GM19023 (cell line): ENCODE results near the gene XNDC1N.

Experiments used
- ATAC-seq: cut with Tn5 transposase; IDR thresholded peaks from one replicate; pipeline ENCODE4 v1.9.1; 2021; ENCODE audit warnings: mild to moderate bottlenecking, moderate library complexity; ENCODE audit not compliant: unreplicated experiment

The XNDC1N gene, protein sequence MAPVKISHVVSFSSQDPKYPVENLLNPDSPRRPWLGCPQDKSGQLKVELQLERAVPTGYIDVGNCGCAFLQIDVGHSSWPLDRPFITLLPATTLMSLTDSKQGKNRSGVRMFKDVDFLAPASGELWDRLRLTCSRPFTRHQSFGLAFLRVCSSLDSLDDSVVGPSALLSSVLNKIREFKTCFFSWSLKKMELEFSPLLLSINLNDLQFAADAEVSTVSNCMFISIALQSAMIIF

DNA sequence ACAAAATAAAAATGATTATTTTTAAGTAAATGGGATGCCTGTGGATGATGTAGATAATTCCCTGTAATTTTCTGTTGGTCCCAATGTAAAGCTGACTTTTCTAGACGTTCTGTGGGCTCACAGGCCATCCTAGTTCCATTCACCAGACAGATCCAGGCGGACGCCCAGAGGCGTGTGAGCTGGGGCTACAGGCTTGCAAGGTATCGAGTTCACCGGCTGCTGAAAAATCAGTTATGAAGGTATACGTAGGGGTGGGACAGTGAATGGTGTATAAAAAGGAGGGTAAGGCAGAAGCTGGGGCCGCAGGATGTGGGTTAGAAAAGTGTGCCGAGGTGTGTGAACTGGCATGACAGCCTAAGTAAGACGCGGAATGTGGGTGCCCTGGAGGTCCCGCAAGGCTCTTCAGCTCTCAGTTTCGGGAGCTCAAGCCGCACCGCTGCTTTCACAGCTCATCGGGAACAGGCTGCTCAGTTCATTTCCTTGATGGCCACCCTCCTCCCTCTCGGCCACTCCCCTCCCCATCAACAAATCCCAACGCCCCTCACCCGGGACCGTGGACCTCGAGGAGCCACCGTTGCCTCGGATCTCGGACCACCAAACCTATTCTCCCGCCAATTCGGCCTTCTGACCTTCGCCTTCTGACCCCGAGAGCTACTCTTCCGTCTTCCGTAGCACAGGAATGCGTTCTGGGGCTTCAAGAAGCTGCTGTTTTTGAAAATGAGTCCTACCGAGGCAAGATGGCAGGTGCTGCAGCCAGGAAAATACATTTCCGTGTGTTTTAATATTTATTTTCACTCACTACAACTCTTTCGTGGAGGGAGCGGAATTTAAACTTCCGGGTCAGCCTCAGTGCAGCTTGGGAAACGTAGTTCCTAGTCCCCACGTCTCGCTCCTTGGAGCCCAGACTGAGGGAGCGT lies at the start of gene XNDC1N:
TSS of gene XNDC1N (minus strand) at position 775 of the 917 bp plus-strand sequence. CDS start 5,241 bp downstream, outside the sequence.
- ATAC-seq: peak; percentile 78

DNA sequence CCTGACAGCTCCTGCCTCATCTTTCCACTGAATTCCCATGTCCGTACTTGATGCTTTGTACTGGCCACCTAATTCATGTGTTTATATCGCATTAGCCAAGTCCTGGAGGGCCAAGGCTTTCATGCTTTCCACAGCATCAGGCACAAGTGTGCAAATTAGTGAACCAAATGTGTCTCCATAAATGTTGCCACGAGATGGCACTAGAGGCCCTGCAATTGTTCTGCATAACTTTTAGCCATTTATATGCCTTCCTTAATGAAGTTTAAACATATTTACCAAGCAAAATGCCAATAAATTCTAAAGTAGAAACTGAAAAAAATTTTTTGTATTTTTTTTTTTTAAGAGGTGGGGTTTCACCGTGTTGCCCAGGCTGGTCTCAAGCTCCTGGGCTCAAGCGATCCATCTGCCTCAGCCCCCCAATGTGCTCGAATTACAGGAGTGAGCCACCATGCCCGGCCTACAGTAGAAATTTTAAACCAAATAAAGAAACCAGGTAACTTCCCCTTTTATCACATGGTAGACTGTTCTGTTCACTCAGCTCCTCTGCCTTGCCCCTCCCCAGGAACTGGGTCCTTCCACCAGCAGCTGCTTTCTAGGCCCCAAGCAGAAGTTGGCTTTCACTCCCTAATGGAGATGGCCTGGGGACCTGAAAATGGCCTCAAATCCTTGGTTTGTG lies 49.5 kb upstream of the XNDC1N start:
- ATAC-seq: no peak

DNA sequence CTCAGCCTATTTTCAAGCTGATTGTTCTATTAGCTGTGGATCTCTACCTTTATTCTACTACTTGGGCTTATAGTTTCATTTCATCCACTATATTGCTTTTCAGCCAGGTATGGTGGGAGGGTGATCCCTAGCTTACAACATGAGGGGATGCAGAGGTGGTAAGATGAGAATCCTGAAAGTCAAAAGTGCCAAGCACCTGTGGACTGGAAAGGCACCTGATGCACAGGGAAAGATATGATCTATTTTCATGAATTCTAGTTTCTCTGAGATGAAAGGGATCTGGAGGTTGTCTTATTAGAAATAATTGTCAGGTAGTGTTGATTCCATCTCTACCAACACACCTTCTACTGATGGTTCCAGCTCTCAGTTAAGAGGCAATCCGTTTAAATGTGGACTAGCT lies 48.7 kb upstream of the XNDC1N start:
- ATAC-seq: no peak

DNA sequence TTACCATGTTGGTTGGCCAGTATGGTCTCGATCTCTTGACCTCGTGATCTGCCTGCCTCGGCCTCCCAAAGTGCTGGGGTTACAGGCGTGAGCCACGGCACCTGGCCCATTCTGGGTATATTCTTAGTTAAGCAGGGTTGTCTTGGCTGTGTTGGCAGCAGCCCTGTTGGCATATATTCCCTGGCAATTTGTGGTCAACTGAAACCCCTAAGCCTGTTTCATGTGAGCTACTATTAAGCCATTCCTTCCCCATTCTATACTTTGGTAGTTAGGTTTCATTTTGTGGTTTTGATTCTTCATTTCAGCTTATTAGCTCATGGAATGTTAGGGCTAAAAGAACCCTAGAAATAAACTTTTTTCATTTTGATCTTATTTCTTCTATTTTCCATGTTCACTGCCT lies 48.2 kb upstream of the XNDC1N start:
- ATAC-seq: no peak

DNA sequence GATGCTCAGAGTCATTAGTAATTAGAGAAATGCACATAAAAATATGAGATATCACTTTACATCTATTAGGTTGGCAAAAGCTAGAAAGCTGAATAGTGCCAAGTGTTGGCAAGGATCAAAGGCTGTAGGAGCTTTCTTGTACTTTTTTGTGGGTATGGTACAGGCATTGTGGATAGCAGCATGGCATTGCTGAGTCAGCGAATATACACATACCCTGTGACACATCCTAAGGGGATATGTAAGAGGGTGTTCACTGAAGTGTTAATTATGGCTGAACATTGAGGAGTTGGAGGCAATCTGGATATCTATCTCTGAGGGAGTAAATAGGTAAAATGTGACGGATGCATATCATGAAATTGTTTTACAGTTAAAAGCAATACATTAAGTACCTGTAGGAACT lies 43.3 kb upstream of the XNDC1N start:
- ATAC-seq: no peak

DNA sequence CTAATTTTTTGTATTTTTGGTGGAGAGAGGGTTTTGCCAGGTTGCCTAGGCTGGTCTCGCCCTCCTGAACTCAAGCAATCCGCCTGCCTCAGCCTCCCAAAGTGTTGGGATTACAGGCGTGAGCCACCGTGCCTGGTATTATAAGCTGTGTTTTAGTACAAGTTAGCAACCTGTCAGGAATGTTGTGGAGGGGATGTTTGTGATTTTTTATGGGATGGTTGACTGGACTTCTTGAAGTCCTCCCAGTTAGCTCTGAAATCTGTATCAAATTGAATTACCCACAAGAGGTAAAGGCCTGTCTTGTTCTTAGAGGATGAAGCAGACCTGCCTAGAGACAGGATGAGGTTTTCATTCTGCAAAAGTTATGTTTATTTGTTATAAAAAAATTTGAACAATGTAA lies 36.2 kb upstream of the XNDC1N start:
- ATAC-seq: no peak

DNA sequence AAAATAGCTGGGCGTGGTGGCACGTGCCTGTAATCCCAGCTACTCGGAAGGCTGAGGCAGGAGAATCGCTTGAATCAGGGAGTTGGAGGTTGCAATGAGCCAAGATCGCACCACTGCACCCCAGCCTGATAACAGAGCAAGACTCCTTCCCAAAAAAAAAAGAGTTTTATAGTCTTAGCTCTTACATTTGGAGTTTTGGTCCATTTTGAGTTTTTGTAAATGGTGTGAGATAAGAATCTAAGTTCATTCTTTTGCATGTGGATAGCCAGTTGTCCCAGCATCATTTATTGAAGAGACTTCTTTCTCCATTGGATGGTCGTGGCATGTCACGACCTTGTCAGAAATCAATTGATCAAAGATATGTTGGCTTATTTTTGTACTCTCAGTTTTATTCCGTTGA lies 35.1 kb upstream of the XNDC1N start:
- ATAC-seq: no peak

DNA sequence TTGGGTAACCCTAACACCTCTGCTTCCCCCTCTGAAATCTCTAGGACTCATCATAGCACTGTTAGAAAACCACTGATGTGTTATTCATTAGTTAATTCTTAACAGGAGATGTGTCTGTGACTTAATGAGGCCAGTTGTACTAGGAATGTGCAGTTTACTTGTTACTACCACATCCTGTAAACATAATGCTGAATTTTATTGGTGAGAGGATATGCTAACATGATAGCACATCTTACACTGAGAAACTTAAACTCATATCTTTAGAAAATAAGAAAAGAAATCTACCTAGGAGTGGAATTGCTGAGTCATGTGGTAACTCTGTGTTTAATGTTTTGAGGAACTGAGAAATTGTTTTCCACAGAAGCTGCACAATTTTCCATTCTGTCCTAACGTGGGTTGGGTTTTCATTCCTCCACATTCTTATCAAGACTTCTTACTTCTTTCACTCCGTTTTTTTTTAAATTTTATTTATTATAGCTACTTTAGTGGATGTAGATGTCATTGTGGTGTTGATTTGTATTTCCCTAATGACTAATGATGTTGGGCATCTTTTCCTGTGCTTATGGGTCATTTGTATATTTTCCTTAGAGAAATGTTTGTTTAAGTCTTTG lies 34.1 kb upstream of the XNDC1N start:
- no peak for ATAC-seq

DNA sequence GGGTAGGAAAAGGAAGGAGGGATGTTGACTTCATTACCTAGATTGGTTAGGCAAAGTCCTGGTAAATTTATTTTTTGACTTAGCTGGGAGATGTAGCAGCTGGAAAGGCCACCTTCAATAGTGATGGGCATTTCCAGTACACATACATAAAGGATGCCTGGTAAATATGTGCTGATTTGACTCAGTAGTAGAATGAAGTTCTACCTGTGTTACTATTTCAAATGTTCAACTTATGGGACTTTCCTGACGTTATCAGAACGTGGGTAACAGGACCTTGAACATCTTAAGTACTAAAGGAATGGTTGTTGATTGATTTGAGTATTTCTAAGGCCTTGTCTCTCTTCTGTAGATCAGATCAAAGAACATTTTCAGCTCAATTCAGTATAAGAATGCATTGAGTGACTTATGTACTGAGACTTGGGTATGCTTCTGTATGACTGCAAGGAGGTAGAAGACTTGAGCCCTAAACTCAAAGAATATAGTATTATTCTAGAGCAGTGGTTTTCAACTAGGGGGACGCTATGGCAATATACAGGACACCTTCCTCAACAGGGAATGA lies 27.6 kb upstream of the XNDC1N start:
- no peak for ATAC-seq

DNA sequence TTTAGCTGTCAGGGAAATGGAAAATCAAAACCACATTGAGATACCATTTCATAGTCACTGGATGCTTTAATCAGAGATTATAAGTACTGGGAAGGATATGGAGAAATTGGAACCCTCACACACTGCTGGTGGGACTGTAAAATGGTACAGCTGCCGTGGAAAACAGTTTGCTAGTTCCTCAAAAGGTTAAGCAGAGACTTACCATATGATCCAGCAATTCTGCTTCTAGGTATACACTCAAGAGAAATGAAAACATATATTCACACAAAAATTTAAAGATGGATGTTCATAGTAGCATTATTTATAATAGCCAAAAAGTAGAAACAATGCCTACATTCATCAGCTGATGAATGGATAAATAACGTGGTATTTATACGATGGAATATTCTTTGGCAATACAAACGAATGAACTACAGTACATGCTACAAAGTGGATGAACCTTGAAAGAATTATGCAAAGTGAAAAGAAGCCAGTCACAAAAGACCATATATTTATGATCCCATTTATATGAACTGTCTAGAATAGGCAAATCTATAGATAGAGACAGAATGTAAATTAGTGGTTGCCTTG lies 23.4 kb upstream of the XNDC1N start:
- ATAC-seq: no peak

DNA sequence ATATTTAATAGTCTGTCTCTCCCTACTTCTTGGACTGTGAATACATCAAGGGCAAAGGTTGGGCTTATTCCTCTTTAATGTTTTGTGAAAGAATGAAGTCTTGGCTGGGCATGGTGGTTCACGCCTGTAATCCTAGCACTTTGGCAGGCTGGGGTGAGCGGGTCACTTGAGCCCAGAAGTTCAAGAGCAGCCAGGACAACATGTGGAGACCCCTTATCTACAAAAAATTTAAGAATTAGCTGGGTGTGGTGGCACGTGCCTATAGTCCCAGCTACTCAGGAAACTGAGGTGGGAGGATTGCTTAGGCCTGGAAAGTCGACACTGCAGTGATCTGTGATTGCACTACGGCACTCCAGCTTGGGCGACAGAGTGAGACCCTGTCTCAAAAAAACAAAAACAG lies 20.6 kb upstream of the XNDC1N start:
- ATAC-seq: no peak

DNA sequence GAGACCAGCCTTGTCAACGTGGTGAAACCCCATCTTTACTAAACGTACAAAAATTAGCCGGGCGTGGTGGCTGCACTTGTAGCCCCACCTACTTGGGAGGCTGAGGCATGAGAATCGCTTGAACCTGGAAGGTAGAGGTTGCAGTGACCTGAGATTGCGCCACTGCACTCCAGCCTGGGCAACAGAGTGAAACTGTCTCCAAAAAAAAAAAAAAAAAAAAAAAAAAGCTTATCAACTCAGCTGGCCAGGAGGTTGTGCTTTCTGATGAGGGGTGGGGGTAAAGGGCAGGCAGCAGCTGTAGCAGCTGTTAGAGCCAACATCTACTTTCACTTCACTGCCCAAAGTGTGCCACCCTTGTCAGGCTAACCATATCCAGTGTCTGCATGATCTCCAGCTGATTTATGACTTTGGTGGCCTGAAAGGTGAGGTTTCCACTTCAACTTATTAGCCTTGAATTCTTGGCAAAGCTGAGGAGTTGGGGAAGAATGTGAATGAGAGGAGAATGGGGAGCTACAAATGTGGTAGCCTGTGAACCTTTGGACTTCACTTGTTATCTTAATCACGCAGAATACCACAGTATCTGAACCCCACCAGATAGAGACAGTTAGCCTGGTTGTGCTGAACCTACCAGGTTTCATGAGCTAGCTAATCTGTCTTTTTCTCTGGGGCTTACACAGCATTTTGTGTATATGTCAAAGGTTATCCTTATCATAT lies 20.1 kb upstream of the XNDC1N start:
- no peak for ATAC-seq

DNA sequence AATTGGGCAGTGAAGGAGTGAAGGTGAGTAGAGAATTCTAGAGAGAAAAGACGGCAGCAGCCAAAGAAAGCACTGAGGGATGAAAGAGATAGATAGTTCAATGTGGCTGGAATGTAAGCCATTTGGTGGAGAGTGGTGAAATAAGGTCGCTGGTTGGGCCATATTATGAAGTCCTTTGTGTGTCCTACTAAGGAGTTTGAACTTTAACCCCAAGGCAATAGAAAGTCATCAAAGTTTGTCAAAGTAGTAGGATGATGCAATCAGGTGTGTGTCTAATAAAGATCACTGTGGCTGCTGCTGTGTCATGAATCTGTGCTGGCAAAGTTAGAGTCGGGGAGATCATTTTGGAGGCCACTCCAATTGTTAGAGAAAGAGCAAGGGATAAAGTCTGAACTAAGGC lies 19.1 kb upstream of the XNDC1N start:
- ATAC-seq: no peak

DNA sequence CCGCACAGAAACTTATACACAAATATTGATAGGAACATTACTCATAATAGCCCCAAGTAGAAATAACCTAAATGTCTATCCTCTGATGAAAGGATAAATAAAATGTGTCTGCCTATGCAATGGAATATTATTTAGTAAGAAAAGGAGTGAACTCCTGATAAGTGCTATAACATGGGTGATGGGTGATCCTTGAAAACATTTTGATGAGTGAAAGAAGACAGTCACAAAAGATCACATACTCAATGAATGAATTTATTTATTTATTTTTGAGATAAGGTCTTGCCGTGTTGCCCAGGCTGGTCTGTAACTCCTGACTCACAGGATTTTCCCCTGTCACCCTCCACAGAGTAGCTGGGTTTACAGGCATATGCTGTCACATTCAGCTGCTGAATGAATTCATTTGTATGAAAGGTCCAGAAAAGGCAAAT lies 17.8 kb upstream of the XNDC1N start:
- no peak for ATAC-seq

DNA sequence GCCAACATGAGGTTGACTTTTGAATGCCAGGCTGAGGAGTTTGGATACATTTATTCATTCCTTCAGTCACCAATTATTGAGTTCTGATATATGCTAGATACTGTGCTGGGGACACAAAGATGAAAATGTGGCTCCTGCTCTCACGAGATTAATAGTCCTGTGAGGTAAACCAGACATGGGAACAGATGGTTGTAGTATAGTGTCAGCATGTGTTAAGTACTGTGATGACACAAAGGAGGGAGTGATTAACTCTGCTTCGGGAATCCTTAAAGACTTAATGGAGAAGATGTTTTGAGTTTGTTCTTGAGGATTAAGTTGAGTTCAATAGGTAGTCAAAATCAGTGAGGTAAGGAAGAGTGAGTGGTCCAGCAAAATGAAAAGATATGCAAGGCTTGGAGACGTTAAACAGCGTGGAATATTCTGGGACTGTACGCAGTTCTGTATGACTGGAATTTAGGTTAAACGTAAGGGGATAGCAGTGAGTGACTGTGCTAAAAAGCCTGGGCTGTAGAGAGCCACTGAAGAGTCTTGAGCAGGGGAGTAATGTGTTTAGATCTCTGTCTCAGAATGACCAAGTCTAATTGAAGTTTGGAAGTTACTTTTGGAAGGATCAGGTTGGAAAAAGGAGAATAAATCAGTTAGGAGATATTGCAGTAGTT lies 12.3 kb upstream of the XNDC1N start:
- ATAC-seq: no peak

DNA sequence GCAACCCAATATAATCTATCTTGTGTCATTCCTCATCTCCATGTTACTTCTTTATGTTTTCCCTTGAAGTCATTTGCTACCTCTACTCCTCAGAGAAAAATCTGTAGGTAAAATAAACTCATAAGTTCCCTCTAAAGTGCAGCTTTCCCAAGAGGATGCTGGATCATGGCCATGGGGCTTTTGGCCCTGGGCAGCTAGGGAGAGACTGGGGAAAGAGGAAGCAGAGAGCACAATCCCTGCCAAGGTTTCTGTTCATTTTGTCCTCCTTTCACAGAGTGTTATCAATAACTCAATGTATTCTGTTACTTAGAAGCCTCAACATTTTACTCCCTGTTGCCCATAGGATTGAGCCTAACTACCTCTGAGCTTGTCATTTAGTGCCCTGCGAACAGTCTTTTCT lies 9.4 kb upstream of the XNDC1N start:
- ATAC-seq: no peak

DNA sequence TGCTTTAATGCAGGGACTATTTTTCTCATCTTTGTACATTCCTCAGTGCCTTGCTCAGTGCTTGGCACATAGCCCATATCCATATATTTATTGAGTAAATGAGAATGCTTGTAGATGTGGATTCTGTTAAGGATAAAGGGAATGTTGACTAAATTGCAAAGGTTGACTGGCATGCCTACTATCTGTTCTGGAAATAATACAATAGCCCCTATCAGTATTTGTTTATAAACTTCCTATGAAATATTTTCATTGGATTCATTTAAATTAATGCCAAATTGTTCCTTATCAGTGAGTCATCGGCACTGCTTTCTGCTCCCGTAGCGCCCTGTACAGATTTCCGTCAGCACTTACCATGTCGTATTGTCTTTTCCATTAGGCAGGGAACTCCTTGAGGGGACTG lies 8.4 kb upstream of the XNDC1N start:
- ATAC-seq: no peak

DNA sequence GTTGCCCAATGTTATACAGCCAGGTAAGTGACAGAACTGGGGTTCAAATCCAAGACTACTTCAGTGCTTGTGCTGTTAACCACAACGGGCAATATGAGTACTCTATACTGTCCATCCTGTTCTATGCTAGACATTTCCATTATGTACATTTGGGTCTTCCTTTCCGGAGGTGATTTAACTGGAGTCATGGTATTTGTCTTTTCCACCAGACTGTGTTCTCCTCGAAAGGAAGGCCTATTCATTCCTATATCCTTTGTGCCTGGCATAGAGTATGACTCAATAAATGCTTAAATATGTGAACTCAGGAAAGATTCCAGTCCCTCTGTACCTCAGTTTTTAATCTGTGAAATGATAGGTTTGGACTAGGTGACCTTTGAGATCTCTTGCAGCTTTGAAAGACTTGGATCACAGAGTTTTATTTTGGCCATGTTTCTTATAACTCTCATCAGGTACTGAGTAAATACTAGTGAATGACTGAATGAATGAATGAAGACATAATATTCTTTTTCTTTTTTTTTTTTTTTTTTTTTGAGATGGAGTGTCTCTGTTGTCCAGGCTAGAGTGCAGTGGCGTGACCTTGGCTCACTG lies 7.0 kb upstream of the XNDC1N start:
- no peak for ATAC-seq

DNA sequence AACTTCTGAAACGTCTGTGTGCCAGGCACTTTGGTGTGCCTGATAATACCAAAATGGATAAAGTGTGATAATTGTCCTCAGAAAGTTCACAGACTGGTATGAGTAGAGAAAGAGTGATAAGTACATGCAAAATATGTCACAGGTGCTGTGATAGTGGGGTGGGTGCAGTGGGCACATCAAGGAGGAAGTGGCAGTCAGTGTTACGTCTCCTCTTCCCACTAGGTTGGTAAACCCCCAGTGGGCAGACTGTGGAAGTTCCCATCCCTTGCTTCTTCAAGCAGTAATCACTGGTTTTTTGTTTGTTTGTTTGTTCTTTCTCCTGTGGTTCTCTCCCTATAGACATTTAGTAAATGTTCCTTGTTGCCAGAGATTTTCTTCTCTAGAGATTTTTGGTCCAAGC lies 5.8 kb upstream of the XNDC1N start:
- no peak for ATAC-seq
